Measurements from ENCODE around the gene EPB41L2. TPM values are rescaled to one million over a fixed set of nuclear protein-coding genes. Genes with fewer than 3 reads are reported as not detected.
"Not testable (repeated sequence)": the region's sequence is repeated elsewhere in the genome, so short reads cannot be mapped to it uniquely, and the experiment has no call there.

The EPB41L2 gene
- total RNA-seq, 1 donor from 2014 or later = 61.6 TPM

- DNase-seq (ENCODE audit: low spot score, unreplicated experiment) = no peak
- no peaks in the 10 kb centered on the region for H3K27me3 Mint-ChIP-seq
- H3K4me3 Mint-ChIP-seq (ENCODE audit: low read depth) = no peak overlapping the region
- peaks cover 4% of the 10 kb centered on the region for H3K36me3 Mint-ChIP-seq (ENCODE audit: insufficient read depth)
- no peak overlapping the region for H3K27ac Mint-ChIP-seq
- no peak for TF ChIP-seq CTCF (IDR thresholded peaks at IDR 0.05; ENCODE audit: unreplicated experiment)
- peaks cover 30% of the 10 kb centered on the region for H3K4me1 Mint-ChIP-seq (ENCODE audit: low read depth)
- no peaks in the 10 kb centered on the region for H3K9me3 Mint-ChIP-seq (ENCODE audit: low read depth)
Observed at GRCh38 chr6:130947464-130947863, 115.6 kb downstream of the EPB41L2 start.

DNA sequence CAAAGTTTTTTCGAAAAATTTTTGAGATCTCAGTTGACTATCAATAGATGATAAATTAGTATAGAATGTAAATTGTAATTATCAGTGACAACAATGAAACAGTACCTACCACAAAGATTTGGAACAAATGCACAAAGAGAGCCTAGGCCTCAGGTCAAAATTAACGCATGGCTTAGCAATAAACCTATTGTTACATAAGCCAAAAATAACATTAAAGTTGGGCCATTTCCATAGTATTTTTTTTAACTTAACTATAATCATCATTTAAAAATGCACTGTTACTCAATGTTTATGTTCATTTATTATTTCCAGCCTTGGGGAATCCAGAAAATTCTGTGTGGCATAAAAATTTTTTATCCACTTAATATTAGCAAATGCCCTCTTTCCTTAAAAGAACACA lies 117.0 kb downstream of the EPB41L2 start:
- DNase-seq (ENCODE audit: low spot score, unreplicated experiment) = no peak
- Mint-ChIP-seq H3K4me3 (ENCODE audit: low read depth) (no peak overlapping the region), H3K36me3 (ENCODE audit: insufficient read depth) (peaks cover 1% of the 10 kb centered on the region), H3K27me3 (no peaks in the 10 kb centered on the region), H3K27ac (no peak overlapping the region), H3K9me3 (ENCODE audit: low read depth) (no peaks in the 10 kb centered on the region), H3K4me1 (ENCODE audit: low read depth) (peaks cover 30% of the 10 kb centered on the region)
- TF ChIP-seq CTCF (IDR thresholded peaks at IDR 0.05; ENCODE audit: unreplicated experiment) = no peak

GRCh38 chr6:130945401-130945919 lies 117.6 kb downstream of the EPB41L2 start:
- H3K4me1 Mint-ChIP-seq (ENCODE audit: low read depth) = peaks cover 30% of the 10 kb centered on the region
- no peaks in the 10 kb centered on the region for H3K9me3 Mint-ChIP-seq (ENCODE audit: low read depth)
- no peak for TF ChIP-seq CTCF (IDR thresholded peaks at IDR 0.05; ENCODE audit: unreplicated experiment)
- H3K27me3 Mint-ChIP-seq = no peaks in the 10 kb centered on the region
- DNase-seq (ENCODE audit: low spot score, unreplicated experiment) = no peak
- H3K4me3 Mint-ChIP-seq (ENCODE audit: low read depth) = no peak overlapping the region
- no peaks in the 10 kb centered on the region for H3K36me3 Mint-ChIP-seq (ENCODE audit: insufficient read depth)
- H3K27ac Mint-ChIP-seq = no peak overlapping the region

DNA sequence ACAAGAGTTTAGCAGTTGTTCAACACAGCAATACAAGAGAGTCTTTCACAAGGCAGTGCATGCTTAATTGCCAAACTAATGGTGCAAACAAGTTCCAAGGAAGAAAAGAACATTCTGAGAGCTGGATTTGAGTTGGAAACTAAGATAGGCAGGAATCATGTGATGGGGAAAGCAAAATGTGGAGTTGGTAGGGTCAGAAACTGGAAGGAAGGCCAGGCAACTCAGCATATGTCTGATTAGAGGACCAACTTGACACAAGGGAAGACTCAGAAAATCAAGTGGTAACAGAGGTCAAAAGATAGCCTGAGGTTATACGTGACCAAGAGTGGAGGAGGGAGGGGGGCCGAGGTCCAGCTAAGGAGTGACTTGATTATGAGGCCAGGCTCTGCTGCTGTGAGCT lies 118.6 kb downstream of the EPB41L2 start:
- no peak for DNase-seq (ENCODE audit: low spot score, unreplicated experiment)
- Mint-ChIP-seq H3K9me3 (ENCODE audit: low read depth) (no peaks in the 10 kb centered on the region), H3K4me1 (ENCODE audit: low read depth) (peaks cover 31% of the 10 kb centered on the region), H3K27me3 (no peaks in the 10 kb centered on the region), H3K27ac (peak overlapping the region; percentile 88), H3K4me3 (ENCODE audit: low read depth) (no peak overlapping the region), H3K36me3 (ENCODE audit: insufficient read depth) (peaks cover under 1% of the 10 kb centered on the region)
- no peak for TF ChIP-seq CTCF (IDR thresholded peaks at IDR 0.05; ENCODE audit: unreplicated experiment)

DNA sequence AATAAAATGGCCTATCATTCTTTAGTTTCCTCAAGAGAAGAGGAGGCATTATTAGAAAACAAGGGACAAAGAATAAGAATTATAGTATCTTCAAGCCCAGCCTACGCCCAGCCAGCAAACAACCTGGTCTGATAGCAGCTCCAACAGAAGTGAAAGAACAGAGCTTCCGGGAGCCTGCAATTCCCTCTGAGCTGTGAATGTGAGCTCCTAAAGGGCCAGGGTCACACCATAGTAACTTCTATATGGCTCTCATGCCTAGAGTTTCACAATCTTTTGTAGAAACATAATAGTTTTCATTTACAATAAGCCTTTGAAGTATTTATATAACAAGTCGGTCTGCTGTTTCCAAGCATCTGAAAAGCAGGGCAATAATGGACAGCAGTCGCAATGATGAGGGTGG lies 119.3 kb downstream of the EPB41L2 start:
- Mint-ChIP-seq H3K4me1 (ENCODE audit: low read depth) (peaks cover 32% of the 10 kb centered on the region), H3K36me3 (ENCODE audit: insufficient read depth) (peaks cover 2% of the 10 kb centered on the region), H3K9me3 (ENCODE audit: low read depth) (no peaks in the 10 kb centered on the region), H3K4me3 (ENCODE audit: low read depth) (no peak overlapping the region), H3K27ac (peak overlapping the region; percentile 47), H3K27me3 (no peaks in the 10 kb centered on the region)
- TF ChIP-seq CTCF (IDR thresholded peaks at IDR 0.05; ENCODE audit: unreplicated experiment) = no peak
- no peak for DNase-seq (ENCODE audit: low spot score, unreplicated experiment)

DNA sequence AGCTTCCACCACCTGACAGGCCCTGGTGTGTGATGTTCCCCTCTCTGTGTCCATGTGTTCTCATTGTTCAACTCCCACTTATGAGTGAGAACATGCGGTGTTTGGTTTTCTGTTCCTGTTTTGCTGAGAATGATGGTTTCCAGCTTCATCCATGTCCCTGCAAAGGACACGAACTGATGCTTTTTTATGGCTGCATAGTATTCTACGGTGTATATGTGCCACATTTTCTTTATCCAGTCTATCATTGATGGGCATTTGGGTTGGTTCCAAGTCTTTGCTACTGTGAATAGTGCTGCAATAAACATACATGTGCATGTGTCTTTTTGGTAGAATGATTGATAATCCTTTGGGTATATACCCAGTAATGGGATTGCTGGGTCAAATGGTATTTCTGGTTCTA lies 120.3 kb downstream of the EPB41L2 start:
- not testable (repeated sequence) for H3K4me3 Mint-ChIP-seq (ENCODE audit: low read depth); H3K27ac Mint-ChIP-seq; H3K9me3 Mint-ChIP-seq (ENCODE audit: low read depth); DNase-seq (ENCODE audit: low spot score, unreplicated experiment); H3K36me3 Mint-ChIP-seq (ENCODE audit: insufficient read depth); H3K27me3 Mint-ChIP-seq
- peaks cover 41% of the 10 kb centered on the region for H3K4me1 Mint-ChIP-seq (ENCODE audit: low read depth)

Data from progenitor cell of endocrine pancreas (in vitro differentiated cells).